ENCODE data around the gene TMCC3.

DNA sequence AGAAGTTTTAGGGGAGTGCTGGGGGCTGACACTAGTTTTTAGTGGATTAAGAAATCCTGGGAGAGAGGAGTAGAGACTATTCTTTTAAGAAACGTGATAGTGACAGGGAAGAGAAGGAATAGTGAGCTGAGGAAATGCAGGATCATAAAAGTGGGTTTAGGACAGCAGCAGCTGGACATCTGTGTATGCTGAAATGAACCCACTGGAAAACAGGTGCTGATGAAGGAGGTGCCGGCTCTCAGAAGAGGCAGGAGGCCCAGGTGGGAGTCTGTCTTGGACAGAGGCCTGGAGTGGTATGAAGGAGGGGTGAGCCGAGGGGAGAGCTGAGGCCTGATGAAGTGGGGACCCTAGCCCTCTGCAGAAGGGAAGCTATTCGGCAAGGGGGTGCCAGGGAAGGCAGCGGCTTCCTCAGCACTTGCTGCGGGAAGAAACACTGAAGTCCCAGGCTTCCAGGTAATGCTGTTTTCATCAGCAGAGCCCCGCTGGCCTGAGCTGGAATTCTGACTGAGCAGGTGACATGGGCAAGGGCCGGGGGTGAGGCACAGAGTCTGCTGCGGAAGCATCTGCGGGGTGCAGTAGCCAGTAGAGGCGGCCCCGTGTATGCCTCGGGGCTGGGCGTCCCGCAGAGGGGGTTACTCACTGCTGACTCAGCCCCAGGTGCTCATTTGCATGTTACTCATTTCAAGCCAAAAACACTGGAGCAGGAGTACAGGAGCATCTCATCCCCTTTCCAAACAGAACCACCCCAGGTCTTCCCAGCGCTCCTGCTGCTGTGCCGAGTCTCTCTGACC, 89.7 kb downstream of the TMCC3 start:
- no peak for TF ChIP-seq POLR2A (IDR thresholded peaks at IDR 0.05)
- TF ChIP-seq, protein P1, sequence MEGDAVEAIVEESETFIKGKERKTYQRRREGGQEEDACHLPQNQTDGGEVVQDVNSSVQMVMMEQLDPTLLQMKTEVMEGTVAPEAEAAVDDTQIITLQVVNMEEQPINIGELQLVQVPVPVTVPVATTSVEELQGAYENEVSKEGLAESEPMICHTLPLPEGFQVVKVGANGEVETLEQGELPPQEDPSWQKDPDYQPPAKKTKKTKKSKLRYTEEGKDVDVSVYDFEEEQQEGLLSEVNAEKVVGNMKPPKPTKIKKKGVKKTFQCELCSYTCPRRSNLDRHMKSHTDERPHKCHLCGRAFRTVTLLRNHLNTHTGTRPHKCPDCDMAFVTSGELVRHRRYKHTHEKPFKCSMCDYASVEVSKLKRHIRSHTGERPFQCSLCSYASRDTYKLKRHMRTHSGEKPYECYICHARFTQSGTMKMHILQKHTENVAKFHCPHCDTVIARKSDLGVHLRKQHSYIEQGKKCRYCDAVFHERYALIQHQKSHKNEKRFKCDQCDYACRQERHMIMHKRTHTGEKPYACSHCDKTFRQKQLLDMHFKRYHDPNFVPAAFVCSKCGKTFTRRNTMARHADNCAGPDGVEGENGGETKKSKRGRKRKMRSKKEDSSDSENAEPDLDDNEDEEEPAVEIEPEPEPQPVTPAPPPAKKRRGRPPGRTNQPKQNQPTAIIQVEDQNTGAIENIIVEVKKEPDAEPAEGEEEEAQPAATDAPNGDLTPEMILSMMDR (IDR thresholded peaks at IDR 0.05) = no peak
- TF ChIP-seq POLR2AphosphoS5 (IDR thresholded peaks at IDR 0.05) = no peak
- TF ChIP-seq EP300 (IDR thresholded peaks at IDR 0.05) = no peak

Data from stomach (tissue), 4 donors.